ENCODE results near the gene TECPR1.

Gene TECPR1, protein sequence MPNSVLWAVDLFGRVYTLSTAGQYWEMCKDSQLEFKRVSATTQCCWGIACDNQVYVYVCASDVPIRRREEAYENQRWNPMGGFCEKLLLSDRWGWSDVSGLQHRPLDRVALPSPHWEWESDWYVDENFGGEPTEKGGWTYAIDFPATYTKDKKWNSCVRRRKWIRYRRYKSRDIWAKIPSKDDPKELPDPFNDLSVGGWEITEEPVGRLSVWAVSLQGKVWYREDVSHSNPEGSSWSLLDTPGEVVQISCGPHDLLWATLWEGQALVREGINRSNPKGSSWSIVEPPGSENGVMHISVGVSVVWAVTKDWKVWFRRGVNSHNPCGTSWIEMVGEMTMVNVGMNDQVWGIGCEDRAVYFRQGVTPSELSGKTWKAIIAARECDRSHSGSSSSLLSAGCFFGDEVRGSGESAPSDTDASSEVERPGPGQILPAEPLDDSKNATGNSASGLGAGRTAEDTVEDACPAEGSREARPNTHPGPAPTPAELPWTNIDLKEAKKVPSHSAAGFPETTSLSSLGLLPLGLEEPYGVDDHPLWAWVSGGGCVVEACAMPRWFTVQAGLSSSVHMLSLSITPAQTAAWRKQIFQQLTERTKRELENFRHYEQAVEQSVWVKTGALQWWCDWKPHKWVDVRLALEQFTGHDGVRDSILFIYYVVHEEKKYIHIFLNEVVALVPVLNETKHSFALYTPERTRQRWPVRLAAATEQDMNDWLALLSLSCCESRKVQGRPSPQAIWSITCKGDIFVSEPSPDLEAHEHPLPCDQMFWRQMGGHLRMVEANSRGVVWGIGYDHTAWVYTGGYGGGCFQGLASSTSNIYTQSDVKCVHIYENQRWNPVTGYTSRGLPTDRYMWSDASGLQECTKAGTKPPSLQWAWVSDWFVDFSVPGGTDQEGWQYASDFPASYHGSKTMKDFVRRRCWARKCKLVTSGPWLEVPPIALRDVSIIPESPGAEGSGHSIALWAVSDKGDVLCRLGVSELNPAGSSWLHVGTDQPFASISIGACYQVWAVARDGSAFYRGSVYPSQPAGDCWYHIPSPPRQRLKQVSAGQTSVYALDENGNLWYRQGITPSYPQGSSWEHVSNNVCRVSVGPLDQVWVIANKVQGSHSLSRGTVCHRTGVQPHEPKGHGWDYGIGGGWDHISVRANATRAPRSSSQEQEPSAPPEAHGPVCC

DNA sequence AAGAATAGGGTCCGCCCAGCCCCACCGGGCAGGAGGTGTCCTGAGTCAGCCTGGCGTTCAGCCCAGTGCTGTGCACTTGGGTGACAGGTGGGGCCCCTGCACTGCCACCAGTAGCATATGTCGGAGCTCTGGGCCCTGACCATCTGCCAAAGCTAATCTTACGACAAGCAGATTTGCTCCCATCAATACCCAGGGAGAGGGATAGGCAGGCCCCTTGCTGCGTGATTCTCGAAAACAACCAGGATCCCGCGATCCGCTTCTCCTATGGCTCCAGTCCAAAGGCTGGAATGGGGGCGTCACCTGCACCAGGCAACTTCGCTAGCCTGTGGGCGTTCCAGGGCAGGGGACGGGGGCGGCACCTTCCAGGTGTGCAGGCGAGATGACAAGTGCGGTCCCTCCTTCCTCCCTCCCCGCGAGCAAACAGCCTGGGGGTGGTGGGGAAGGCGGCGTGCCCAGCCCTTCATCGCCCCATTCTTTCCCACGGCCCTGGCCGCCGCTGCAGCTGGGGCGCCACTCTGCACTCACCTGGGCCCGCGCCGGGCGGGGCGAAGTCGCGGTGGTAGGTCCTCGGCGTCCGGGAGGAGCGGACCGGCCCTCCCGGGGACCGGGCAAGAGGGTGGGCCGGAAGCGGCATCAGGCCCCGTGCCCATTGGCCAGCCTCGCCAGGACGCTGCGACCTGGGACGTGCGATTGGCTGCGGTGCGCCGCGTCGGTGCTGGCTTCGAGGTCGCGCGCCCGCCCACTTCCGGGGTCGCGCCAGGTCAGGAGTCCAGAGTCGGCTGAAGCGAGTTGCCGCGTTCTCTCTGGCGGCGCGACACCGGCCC lies at the start of gene TECPR1:
TECPR1 (minus strand) TSS at position 632 of the 824 bp plus-strand sequence. CDS start 6,086 bp downstream, outside the sequence.
- peak; percentile 97 for DNase-seq
- in situ Hi-C loops (cut with HindIII; ENCODE audit: low pct_ligation_motif_present, low pct_unique_long_range_greater_than_20kb, low sequenced_read_pairs), result no loop called here

DNA sequence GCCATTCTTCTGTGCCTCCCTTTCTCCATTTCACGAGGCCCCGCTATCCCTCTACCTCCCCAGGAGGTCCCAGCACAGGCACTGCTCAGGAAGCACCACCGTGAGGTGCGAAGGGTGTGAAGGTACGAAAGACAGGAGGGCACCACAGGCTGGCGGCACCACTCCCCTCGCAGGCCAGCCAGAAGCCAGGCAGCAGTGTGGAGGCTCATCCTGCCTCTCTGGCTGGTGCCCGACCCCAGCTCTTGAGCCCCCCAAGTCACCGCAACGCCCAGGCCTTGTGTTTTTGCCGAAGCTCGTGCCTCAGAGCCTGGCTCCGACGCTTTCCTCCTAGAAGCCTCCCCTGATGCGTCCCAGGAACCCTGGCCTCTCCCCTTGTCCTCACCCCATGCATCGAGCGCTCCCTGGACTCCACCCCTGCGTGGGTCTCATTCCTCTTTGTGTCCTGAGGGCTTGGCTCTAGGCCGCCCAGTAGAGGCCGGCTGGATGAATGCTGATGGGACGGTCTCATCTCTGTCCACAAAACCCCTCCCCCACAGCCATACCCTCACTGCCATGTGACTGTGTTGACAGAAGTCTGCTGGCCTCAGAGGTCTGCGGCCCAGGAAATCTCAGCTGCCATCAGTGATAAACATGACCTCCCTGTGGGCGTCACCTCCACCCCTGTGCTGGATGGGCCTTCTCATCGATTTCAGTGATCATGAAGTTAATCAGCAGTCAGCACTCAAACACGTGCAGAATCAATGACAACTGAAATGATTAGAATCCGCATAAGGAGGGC lies 48.8 kb upstream of the TECPR1 start:
- no peak for DNase-seq
- in situ Hi-C loops (cut with HindIII; ENCODE audit: low pct_ligation_motif_present, low pct_unique_long_range_greater_than_20kb, low sequenced_read_pairs), result no loop called here

DNA sequence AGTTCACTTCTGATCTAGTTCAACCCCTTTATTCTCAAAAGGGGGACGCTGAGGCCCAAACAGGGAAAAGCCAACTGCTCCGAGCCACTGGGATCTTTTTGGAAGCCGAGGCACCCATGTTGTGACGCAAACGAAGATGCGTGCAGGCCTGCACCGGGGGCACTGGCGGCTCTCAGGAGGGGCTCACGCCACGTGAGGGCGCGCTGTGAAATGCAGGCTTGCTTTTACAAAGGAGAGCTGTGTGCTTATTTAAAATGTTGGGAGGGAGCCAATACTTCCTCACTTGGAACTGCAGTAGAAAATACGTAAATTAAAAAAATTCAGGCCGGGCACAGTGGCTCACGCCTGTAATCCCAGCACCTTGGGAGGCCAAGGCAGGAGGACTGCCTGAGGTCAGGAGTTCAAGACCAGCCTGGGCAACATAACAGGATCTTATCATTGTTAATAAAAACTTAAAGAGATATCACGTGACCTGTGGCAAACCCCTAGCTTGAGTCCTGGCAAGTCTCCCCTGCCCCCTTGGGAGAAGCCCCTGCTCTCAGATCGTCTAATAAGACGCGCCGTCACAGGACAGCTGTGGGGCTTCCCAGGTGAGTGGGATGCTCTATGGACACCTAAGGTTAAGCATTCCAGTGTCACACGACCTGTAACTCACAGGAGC lies 45.7 kb upstream of the TECPR1 start:
- no peak for DNase-seq
- in situ Hi-C loops (cut with HindIII; ENCODE audit: low pct_ligation_motif_present, low pct_unique_long_range_greater_than_20kb, low sequenced_read_pairs), result loop anchor here (25.0 kb wide), 1 partner anchor 90 kb away; no protein-coding TSS in a partner anchor

- in situ Hi-C loops (cut with HindIII; ENCODE audit: low pct_ligation_motif_present, low pct_unique_long_range_greater_than_20kb, low sequenced_read_pairs), result loop anchor here (25.0 kb wide), 1 partner anchor 90 kb away; no protein-coding TSS in a partner anchor
- DNase-seq, result no peak
Measured at GRCh38 chr7:98296833-98297232, 44.8 kb upstream of the TECPR1 start.

DNA sequence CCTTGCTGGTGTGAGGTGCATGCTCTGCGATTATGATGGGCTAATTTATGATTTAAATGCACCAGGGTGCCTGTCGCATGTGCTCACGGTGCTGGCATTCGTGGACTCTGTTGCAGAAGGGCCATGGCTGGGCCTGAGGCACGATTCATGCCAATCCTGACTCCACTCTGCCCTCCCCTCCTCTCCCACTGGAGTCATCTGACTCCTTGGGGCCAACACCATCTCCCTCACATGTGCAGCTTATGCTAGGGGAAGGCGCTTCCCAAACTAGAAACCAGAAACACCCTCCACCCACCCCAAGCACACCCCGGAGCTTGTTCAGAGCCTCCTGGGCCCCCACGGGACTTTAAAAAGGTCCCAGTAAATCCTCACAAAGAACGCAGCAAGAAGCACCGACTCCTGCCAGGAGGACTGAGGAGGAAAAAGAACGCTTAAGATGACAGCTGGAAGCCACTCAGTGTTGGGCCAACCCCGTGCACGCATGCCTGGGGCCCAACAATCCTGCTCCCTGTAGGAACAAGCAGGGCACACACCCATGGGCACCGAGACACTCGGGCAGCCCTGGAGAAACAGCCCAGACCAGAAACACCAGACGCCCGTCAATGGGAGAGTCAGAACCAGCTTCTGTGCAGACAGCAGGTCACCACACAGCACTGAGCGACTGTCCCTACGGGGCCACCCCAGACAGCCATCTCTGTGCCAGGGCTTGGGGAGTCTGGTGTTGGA lies 43.6 kb upstream of the TECPR1 start:
- in situ Hi-C loops (cut with HindIII; ENCODE audit: low pct_ligation_motif_present, low pct_unique_long_range_greater_than_20kb, low sequenced_read_pairs), result loop anchor here (25.0 kb wide), 1 partner anchor 92 kb away; no protein-coding TSS in a partner anchor
- no peak for DNase-seq

- in situ Hi-C loops (cut with HindIII; ENCODE audit: low pct_ligation_motif_present, low pct_unique_long_range_greater_than_20kb, low sequenced_read_pairs), result loop anchor here (25.0 kb wide), 1 partner anchor 92 kb away; no protein-coding TSS in a partner anchor
- peak; percentile 77 for DNase-seq
Measured at GRCh38 chr7:98294798-98295382, 42.9 kb upstream of the TECPR1 start.

DNA sequence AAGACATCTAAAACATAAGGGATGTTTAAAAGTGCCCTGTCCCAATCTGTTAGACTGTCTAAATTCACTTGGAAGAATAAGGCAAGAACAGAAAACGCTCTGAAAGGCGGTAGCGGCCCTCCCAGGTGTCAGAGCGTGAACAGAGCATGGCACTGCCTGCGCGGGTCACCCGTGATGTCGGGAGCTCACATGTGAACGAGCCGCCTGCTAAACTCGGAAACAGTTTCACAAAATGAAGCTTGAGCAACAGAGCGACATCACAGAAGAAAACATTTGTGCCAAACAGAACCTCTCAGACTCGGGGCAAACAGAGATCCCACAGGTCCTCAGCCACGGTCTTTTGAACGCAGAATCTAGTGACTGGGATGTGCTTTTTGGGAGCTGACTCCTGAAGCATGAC lies 42.3 kb upstream of the TECPR1 start:
- in situ Hi-C loops (cut with HindIII; ENCODE audit: low pct_ligation_motif_present, low pct_unique_long_range_greater_than_20kb, low sequenced_read_pairs), result loop anchor here (25.0 kb wide), 1 partner anchor 93 kb away; no protein-coding TSS in a partner anchor

DNA sequence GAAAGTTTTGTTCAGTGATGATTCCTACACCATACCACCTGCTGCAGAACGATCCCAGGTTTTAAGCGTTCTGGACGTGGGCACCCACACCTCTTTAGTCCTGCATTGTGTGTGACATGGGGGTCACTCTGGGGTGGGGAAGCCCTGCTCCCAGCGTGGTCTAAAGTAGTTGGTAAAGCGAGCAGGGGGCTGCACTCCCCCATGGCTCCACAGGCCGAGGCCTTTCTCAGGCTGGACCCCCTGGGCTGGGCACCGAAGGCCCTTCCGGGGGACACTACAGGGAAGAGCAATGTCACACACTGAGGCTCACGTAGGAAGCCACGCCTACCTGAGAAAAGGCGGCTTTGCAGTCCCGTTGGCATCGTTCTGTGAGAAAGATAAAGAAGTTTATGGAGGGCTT lies 41.7 kb upstream of the TECPR1 start:
- in situ Hi-C loops (cut with HindIII; ENCODE audit: low pct_ligation_motif_present, low pct_unique_long_range_greater_than_20kb, low sequenced_read_pairs), result loop anchor here (25.0 kb wide), 1 partner anchor 94 kb away; no protein-coding TSS in a partner anchor
- no peak for DNase-seq

More for the DNA sequence above, 42.3 kb upstream of the TECPR1 start:
- DNase-seq, result no peak

DNA sequence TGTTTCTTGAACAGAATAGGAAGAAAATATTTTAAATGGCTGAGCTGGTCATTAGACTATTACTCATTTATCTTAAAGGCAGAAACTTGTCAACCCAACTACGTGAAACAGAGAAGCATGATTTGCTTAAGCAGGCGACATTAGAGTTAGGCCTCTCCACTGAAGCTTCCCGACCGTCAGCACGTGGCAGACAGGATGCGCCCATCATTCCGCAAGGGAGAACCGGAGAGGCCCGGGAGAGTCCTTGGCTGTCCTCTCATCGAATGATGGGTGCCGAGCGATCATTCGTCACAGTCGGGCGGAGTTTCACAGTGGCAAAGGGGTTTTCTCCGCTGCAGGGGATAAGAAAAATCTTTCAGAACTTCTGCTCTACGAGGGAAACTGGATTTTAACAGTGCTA lies 41.2 kb upstream of the TECPR1 start:
- in situ Hi-C loops (cut with HindIII; ENCODE audit: low pct_ligation_motif_present, low pct_unique_long_range_greater_than_20kb, low sequenced_read_pairs), result loop anchor here (25.0 kb wide), 1 partner anchor 94 kb away; no protein-coding TSS in a partner anchor
- no peak for DNase-seq

- DNase-seq, result peak; percentile 28
- in situ Hi-C loops (cut with HindIII; ENCODE audit: low pct_ligation_motif_present, low pct_unique_long_range_greater_than_20kb, low sequenced_read_pairs), result loop anchor here (25.0 kb wide), 1 partner anchor 96 kb away; no protein-coding TSS in a partner anchor
Measured at GRCh38 chr7:98291717-98292116, 39.7 kb upstream of the TECPR1 start.

- no peak for DNase-seq
- in situ Hi-C loops (cut with HindIII; ENCODE audit: low pct_ligation_motif_present, low pct_unique_long_range_greater_than_20kb, low sequenced_read_pairs), result loop anchor here (25.0 kb wide), 1 partner anchor 98 kb away; no protein-coding TSS in a partner anchor
Measured at GRCh38 chr7:98289333-98289875, 37.4 kb upstream of the TECPR1 start.

GRCh38 chr7:98288064-98288823 lies 36.2 kb upstream of the TECPR1 start:
- in situ Hi-C loops (cut with HindIII; ENCODE audit: low pct_ligation_motif_present, low pct_unique_long_range_greater_than_20kb, low sequenced_read_pairs), result loop anchor here (25.0 kb wide), 1 partner anchor 99 kb away; no protein-coding TSS in a partner anchor

GRCh38 chr7:98287486-98287959 lies 35.5 kb upstream of the TECPR1 start:
- no peak for DNase-seq
- in situ Hi-C loops (cut with HindIII; ENCODE audit: low pct_ligation_motif_present, low pct_unique_long_range_greater_than_20kb, low sequenced_read_pairs), result loop anchor here (25.0 kb wide), 1 partner anchor 100 kb away; no protein-coding TSS in a partner anchor

More at GRCh38 chr7:98288064-98288823, 36.2 kb upstream of the TECPR1 start:
- DNase-seq, result no peak
